Measurements from ENCODE around the gene GIGYF1.

GIGYF1 gene

GRCh38 chr7:100683659-100684533, 10.2 kb downstream of the GIGYF1 start:
- DNase-seq = no peak

DNA sequence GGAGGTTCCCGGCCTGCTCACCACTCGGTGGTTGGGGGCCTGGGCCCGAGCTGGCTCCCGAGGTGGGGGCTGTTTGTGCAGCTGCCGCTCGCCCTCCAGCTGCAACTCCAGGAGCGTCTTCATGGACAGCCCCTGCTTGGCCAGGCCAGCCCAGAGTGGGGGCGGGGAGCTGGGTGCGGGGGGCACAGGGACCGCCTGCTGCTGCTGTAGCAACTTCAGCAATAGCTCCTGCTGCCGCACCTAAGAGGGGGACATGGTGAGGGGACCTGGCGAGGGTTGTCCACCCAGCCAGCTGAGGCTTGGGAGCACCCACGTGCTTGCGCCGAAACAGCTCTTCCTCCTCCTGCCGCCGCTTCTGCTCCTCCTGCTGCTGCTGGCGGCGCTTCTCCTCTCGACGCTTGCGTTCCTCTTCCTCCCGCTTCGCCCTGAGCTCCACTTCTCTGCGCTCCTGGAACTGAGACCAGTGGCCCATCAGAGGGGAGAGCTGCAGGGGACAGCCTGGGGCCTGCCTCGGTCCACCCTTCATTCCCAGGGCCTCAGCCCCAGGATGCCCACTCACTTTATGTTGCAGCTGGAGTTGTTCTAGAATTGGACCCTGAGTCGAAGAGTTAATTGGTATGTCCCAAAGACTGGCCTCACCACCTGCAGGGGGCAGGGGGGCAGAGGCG, 10.9 kb downstream of the GIGYF1 start:
- no peak for DNase-seq

DNA sequence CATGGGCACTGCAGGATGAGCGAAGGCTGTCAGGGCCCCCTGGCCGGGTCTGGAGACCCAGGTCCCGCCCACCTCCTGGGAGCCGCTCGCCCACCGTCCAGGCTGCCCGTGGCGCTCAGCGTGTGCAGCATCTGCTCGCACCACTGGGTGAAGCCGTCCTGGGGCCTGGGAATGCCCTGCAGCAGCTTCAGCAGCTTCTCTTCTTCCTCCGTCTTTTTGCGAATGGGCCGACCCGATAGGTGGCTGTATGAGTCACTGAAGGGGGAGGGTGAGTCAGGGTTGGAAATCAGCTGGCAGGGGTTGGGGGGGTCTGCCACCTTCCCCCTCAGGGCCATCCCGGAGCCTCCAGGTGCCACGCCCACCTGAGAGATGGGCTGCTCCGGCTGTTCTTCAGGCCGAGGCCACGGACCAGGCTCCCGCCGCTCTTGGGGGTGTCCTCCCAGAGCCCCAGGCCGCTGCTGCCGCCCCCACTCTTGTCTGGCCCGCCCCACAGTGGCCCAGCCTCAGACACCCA, 11.8 kb downstream of the GIGYF1 start:
- DNase-seq = no peak

- DNase-seq = no peak
These were observed 12.4 kb downstream of the GIGYF1 start for GRCh38 chr7:100681491-100682227.

DNA sequence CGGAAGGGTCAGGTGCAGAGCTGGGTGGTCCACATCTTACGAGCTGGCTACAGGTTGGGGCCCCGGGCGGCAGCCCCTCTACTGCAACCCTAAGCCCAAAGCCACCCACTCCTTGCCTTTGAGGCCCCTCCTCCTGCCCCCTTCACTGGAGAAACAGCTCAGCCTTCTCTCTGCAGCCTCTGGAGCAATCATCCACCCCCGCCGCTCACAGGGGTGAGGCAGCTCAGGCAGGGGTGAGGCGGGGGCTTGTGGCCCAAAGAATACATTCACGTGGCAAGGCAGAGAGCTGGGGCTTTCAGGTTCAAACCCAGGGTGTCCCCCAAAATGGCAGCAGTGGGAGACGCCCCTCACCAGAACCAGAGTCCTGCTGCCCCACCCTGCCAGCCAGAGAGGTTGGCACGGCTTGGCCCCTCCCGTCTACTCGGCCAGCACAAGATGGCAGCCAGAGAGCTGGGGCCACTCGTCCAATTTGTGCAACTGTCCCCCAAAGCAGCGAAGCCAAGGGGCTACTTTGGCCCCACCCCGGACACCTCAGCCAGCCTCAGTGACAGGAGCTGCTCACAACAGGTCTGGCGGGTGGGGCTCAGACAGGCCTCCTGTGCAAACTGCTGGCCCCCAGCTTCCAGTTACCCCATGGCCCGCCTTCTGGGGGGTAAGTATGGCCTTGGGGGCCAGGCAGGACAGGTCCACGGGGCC, 13.3 kb downstream of the GIGYF1 start:
- no peak for DNase-seq

DNA sequence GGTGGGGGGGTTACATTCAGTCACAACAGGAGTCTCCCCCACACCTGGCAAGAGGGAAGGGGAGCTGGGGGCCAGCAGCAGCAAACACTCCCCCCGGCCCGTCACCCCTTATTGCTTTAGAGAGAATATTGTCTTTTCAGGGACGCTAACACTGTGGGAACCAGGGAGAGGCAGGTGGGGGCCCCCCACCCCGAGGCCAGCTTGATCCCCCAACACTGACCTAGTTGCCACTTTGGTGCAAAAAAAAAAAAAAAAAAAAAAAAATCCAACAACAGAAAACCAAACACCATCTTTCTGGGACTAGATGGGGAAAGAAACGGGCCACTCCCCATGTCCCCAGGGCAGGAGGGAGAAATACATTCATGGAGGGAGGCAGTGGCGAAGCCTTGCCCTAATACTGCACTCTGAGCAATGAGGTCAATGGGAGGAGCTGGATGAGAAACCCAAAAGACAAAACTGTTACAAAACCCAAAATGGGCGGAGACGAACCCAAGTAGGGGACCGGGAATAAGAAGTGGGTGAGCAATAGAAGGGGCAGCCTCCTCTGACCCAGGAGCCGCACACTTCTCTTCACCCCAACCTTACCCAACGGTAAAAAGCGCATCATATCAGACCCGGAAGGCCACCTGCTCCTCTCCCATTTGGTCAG, 14.0 kb downstream of the GIGYF1 start:
- DNase-seq = no peak

DNA sequence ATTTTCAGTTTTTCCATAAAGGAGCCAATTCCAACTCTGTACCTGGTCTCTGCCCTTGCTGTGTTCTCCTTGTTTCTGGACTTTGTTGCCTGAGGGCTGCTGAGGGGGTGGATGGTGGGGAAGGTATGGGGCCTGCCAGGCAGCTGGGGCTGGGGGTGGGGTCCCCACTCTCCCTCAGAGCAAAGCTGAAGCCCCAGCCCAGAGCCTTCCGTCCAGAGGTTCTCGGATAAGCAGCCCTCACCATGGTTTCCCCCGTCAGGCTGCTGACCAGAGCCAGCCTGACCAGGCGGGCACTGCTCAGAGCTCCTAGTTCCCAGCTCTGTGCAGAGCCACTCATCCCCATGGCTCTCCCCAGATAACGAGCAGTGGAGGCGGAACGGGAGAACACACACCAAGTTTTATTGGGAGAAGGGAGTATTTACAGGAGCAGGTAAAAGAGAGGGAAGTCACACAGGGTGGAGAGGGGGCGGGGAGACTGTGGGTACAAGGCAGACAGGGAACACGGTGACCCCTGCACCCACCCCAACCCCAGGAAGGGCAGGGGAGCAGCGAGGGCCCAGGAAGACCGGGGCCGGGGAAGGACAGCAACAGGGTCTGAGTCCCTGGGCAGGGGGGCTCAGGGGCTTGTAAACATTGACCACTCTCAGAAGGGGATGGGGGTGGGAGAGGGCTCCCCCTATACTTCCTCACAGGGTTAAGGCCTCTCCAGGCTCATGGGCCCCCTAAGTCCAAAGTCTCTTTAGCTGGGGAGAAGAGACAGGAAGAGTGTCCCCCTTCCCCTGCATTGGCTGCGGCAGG, 14.7 kb downstream of the GIGYF1 start:
- DNase-seq = no peak

DNA sequence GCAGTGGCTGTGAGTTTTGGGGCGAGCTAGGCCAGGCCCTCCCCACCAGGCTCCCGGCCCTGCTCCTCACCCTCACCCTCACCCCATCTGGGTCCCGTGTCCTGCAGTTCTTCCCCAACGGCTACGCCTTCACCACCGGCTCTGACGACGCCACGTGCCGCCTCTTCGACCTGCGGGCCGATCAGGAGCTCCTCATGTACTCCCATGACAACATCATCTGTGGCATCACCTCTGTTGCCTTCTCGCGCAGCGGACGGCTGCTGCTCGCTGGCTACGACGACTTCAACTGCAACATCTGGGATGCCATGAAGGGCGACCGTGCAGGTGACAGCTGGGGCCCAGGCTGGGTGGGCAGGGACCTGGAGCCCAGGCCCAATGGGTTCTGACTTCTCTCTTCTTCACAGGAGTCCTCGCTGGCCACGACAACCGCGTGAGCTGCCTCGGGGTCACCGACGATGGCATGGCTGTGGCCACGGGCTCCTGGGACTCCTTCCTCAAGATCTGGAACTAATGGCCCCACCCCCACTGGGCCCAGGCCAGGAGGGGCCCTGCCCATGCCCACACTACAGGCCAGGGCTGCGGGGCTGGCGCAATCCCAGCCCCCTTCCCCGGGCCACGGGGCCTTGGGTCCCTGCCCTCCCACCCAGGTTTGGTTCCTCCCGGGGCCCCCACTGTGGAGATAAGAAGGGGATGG, 15.6 kb downstream of the GIGYF1 start:
- DNase-seq = no peak

GRCh38 chr7:100677308-100678267, 16.5 kb downstream of the GIGYF1 start:
- no peak for DNase-seq

DNA sequence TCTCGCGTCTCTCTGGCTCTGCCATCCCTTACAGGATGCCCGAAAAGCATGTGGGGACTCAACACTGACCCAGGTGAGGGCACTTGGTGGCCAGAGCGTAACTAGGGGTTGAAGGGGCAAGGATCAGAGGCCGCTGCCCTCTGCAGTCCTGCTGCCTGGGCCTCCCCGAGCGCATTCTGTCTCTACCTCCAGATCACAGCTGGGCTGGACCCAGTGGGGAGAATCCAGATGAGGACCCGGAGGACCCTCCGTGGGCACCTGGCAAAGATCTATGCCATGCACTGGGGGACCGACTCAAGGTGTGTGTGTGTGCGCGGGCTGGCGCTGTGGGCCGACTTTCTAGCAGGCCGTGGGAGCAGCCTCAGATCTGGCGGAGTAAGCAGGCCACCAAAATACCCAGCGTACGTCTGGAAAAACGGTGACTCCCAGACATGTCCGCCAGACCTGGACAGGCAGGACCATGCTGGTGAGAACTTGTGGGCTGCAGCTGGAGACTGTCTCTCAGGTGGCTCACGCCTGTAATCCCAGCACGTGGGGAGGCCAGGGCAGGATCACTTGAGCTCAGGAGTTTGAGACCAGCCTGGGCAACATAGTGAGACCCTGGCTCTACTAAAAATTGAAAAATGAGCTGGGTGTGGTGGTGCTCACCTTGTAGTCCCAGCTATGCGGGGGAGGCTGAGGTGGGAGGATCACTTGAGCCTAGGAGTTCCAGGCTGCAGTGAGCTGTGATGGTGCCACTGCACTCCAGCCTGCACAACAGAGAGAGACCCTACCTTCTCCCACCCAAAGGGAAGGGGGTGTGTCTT, 17.3 kb downstream of the GIGYF1 start:
- no peak for DNase-seq

GRCh38 chr7:100675581-100676350, 18.3 kb downstream of the GIGYF1 start:
- peak; percentile 79 for DNase-seq

DNA sequence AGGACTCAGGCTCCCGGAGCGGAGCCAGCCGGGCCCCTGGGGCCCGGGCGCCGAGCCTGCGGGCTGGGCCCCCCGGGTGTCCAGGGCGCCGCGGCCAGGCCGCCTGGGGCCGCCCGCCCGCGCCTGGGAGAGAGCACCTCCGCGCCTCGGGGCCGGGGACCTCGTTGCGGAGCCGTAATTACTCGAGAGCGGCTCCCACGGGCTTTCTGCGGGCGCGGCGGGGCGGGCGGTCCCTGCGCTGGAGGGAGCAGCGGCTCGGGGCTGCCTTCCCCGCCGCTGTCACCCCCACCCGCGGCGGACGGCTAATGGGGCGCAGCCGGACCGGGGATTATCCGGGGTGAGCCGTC, 19.0 kb downstream of the GIGYF1 start:
- DNase-seq = no peak

DNA sequence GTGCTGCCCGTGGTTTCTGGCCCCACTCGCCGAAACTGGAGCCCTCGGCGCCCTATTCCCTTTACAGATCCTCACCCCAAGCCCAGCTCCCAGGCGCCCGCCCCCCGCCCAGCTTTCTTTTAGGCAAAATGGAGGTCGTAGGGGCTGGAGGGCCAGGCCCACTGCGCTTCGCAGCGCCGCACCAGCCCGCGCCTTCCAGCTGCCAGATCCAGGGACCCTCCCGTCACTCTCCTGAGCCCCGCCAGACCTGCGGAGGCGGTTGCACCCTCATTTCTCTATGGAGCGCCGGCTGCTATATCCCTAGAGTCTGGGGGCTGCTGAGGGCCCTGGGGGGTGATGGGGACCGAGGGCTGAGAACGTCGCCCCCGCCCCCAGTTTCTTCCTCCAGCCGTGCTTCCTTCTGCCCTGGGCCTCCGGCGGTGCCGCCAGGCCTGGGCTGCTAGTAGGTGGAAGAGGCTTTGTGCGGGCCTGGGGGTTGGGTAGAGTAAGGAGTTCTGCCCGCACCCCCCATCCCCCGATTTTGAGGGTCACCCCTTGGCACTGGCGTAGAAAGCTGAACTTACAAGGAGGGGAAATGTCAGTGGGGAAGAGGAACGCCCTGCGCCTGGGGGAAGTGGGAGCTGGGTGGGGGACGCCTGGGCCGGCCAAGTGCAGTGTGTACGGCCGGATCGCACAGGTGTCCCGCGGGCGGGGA, 19.5 kb downstream of the GIGYF1 start:
- no peak for DNase-seq

GRCh38 chr7:100673942-100674410, 20.1 kb downstream of the GIGYF1 start:
- no peak for DNase-seq

DNA sequence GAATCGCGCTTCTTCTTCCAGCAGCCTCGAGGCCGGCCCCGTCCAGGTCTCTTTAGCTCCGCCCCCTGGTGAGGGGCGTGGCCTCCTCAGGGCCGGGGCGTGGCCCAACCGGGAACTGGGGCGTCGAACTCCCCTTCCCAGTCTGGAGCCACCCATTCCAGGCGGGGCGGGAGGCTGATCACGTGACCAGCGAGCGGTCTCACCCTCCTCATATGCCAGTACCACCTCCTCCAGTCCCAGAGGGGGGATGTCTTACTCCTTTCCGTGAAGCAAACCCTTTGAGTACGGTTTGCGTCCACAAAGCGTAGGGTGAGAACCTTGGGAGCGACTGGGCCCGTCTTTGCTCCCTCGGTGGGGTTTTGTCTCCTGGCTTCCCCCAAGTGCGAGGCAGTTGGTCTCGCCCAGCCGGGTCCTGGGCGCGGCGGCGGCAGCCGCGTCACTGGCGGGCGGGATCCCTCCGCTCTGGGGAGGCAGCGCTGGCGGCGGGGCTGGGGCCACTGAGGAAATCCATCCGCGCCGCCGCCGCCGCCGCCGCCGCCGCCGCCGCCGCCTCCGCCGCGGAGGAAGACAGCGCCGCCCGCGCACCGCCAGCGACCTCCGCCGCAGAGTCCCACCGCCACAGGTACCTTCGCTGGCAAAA, 20.6 kb downstream of the GIGYF1 start, which contains the start of gene GNB2:
TSS of gene GNB2 (plus strand) at position 439 of the 640 bp plus-strand sequence. CDS start 2,526 bp downstream, outside the sequence.
- peak; percentile 99 for DNase-seq

Data from stimulated activated CD4-positive, alpha-beta T cell treated with anti-CD3 and anti-CD28 coated beads, Interleukin-1b, Interleukin-23, amount 100 ng/mL, for 48 hours (primary cell).